NCI-H510A (cell line): Measurements from ENCODE around the gene ATG16L1.

Source experiments
- DNase-seq: peaks from one replicate; lab custom pipeline; 2025; lab: John Stamatoyannopoulos, UW

ATG16L1 gene

DNA sequence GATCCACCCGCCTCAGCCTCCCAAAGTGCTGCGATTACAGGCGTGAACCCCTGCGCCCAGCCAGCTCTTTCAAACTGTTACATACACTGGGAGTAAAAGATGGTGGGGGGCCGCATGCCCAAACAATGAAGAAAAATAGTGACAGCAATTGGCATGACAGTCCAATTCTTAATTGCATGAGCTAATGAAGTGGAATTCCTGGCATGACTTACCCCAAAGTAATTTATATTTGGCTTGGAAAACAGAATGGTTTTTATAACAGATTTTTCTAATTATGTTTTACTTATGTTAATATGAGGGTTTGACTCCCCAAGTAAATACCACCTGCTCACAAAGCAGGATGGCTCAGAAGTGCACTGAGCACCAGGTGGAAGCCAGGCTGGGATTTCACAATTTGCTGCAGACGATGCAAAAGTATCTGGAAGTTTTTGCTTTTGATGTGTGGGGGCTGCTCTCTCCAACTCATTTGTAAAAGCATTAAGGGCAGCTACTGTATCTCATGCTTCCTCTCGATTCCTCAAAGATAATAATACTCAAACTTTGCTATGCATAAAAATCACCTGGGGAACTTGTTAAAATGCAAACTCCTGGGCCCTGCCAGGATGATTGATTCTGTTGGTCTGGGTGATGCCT lies 24.0 kb upstream of the ATG16L1 start:
- DNase-seq: no peak

DNA sequence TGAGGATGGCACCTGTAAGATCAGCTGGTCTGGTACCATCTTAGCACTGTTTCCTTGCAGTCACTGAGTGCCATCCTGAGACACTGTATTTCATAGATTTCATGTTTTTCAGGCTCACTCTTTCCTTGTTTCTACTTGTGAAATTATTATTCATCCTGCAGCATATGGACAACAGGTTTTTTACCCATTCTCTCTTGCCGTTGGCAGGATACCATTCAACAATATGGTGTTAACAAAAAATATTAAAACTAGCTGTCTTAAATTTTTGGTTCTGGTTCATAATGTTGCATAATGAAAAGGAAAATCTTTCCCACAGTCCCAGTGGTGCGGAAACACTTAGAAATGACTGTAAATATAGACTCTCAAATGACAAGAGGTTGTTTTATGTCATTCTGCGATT lies 23.1 kb upstream of the ATG16L1 start:
- no peak for DNase-seq

DNA sequence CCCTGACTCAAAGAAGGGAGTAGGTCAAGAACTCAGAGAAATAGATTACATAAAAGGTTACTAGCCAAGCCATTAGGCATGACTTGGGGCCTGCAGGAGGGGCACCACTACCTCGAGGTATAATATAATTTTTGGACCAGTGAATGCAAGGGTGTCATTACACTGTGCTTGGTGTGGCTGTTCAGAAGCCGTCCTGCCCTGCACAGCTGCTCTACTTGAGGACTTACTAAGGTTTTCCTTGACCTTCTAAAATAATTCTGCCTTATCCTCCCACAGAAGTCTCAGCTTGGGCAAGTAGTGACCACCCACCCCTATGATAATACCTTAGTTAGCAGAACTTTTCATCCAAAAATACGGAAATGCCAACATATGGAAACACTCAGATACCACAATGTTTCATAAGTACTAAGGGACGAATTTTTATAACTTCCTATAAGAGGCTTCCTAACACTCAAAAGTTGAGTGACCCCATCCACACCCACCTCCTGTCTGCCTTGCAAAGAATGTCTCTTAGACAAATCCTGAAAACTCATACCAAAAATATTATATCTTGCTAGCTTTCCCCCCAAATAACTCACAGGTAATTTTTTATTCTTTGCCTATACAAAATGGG lies 17.7 kb upstream of the ATG16L1 start:
- DNase-seq: no peak

DNA sequence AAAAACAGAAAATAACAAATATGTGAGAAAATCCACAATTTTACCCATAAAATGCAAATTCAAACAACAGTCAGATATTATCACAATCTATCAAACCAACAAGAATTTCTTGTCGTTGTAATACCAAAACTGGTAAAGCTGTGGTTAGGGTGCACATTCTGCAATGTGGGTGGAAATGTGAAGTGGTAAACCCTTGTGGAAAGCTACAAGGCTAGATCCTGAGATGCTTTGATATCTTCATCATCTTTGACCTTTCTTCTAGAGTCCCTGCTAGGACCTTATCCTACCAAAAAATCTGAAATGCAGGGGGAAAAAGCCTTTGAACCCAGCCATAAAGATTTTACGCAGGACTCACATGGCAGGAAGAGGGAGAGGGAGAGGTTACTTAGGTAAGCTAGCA lies 17.2 kb upstream of the ATG16L1 start:
- no peak for DNase-seq

DNA sequence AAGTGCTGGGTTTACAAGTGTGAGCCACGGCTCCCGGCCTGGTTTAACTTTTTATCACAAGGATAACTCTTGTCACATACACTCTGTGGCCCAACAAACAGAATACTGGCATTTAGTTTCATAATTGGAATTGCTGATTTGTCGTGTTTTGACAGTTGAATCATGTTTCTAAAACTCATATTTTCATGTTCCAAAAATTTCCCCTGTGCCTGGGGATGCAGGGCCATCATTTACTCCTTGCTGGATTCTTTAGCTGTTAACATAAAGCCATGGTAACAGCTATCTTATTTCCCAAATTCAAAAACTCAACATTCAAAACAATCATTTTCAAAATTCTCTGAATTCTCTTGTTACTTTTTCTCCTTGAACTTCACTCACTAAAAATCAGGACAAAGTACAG lies 16.5 kb upstream of the ATG16L1 start:
- DNase-seq: no peak

DNA sequence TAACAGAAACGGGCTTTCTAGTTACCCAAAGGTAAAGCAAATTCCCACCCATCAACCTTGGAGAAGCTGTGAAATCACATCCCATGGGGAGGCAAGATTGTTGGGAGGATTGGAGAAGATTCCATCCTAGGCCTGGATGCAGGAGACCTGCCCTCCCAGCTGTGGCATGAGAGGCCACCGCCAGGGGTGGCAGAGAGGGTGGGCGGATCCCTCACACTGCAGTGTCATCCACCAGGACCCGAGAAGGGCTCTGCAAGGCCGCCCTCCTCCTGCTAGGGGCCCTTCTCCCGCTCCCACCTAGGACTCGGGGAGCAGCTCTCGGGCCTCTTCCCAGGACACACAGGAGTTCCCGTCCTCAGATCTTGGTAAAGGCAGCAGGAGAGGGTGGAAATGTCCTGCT lies 15.5 kb upstream of the ATG16L1 start:
- DNase-seq: no peak

DNA sequence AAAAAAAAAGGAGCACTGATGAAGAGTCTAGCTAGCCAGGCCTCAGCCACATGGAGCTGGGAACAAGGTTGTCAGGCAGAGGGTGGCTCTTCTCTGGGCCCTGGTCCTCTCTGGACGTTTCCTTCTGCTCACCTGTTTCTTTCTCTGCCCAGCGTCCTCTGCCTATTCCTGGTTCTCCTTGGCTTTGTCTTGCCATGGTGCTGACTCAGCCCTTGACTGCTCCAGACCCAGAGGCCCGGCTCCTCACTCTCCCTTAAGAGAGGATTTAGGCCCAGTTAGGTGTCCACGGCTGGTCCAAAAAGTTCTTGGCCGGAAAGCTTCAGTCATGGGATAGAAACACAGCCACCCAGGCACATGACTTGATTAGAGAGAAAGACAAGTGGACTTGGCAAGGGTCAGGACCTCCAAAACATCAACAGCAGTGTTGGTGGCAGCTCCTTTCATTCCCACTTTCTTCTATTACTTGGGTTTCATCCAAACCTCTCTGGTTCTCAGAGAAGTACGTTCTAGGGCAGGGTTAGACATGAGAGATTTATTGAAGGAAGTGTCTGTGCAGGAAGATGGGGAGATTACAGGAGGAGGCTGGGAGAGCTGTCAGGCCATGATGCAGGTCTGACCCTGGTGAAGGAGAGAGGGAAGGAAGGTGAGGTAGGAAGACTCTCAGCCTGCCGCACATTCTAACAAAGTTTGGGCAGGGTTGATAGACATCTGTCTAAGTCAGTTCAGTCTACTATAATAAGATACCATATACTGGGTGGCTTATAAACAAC lies 14.5 kb upstream of the ATG16L1 start:
- no peak for DNase-seq

DNA sequence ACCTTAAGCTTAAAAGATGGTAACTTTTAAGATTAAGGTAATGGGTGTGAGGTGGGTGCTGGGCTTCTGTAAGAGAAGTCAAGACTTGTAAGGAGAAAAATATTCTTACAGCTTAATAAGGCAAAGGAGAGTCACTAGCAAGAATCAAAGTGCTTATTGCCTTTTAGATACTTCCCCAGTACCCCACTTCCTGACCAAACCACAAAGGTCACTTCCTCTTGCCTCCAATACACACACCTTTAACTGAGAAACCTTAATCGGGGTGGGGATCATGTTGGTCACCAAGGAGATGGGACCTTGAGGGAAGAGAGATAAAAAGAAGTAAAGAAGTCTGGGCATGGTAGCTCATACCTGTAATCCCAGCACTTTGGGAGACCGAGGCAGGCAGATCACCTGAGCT lies 10.6 kb upstream of the ATG16L1 start:
- DNase-seq: no peak

DNA sequence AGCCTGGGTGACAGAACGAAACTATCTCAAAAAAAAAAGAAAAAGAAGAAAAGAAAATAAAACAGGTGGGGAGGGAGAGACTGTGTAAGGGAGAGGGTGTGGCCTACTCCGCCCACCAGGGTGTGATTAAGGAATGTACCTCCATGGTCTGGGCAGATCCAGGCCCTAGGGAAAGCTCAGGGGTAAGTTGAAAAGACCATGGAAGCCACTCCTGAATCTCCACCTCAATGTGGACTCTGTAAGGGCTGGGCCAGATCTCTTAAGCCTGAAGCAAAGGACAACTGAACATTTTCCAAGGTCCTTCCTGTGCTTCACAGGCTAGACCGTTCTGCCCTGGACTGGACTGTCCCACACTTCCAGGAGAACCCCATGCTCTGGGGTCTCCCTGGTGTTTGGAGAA lies 9.7 kb upstream of the ATG16L1 start:
- no peak for DNase-seq

DNA sequence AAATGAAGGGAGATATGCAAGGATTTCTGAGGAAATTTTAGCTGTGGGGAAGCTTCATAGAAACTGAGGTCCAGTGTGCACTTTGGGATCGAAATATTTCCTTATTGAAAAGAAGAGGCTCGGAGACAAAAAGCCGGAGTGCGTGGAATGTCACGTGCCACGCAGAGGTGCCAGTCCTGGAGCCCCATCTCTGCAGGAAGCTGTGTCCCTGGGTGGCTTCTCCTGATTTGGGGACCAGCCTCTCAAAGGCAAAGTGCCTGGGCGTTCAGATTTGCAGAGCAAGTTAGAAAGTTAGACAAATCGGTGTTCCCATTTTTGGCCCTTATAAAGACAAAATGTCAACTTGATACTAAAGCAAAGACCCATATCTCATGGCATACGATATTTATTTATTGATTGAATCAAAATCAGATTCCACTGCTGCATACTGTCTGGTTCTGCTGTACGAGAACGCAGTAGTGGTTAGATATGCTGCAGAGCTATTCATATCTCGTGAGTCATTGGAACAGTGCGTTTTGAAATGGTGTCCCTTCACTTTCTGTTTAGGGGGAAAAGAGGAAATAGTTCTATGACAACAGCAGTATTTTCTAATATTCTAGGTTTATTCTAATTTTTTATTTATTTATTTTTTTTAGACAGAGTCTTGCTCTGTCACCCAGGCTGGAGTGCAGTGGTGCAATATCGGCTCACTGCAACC lies 9.1 kb upstream of the ATG16L1 start:
- DNase-seq: no peak

DNA sequence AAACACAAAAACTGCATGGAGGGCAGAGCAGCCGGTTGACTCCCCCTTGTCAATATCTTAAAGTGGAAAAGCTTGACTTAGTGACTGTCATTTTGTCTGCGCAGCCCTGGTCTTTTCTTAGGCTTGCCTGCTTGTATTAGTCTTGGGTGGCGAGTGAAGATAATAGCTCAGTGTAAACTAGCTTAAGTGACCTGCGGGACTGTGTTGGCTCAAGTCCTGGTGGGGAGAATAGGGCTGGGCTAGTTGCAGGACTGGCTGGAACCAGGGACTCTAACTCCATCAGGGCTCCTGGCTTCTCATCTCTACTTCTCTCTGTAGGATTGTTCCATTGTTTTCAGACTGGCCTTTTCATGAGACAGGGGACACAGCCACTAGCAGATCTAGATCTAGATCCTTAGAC lies 8.1 kb upstream of the ATG16L1 start:
- DNase-seq: no peak

DNA sequence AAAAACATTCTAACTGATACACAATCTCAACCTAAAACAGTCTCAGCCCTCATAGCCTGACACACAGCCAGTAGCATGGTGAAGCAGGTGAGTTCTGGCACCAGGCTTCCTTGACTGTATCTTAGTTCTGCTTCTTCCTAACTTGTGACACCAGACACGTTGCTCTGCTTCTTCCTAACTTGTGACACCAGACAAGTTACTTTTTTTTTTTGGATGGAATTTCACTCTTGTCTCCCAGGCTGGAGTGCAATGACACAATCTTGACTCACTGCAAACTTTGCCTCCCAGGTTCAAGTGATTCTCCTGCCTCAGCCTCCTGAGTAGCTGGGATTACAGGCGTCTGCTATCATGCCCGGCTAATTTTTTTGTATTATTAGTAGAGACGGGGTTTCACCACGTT lies 6.7 kb upstream of the ATG16L1 start:
- DNase-seq: no peak

DNA sequence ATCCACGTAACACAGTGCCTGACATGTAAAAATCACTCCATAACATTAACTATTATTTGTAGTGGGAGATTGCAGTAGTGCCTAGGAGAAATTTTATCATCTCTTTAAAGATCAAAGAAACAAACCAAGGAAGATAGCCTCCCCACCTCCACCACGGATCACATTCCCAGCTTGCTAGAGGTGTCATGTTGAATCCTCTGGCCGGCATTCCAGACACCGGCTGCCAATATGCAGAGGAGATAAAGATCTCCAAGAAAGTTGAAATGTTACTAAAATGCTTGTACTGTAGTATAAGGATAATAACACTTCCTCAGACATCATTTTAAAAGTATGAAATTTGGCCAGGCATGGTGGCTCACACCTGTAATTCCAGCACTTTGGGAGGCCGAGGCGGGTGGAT lies 6.1 kb upstream of the ATG16L1 start:
- no peak for DNase-seq

DNA sequence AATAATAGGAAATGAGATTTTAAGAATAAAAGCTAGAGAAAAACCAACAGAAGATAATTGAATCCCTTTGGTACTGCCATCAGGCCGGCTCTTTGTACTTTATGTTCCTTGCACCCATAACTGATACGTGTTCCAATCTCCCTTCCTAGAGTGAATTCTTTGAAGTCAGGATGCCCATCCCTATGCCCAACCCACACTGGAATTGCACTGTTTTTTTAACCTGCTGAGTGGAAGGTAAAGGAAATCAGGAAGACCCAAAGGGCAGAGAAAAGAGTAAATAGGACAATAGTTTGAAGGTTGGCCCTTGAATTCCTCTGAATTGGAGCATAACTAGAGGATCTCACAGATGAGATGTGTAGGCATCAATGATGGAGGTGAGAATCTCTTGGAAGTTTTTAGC lies 4.4 kb upstream of the ATG16L1 start:
- DNase-seq: no peak

DNA sequence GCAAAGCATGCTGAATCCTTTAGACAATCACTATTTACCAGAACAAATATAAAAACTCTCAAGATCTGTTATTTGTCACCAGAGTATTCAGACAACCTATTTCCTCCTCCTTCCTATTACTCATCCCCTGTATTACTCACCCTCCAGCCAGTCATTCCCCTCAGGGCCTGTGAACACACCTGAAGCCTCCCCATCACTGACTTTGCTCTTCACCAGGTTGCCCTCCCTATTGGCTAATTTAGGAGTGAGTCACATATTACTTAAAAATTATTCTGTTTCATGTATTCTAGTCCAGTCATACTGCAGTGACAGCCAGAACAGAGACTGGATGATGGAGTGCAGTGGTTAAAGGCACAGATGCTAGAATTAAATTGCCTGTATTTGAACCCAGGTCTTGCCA lies 3.7 kb upstream of the ATG16L1 start:
- DNase-seq: no peak

DNA sequence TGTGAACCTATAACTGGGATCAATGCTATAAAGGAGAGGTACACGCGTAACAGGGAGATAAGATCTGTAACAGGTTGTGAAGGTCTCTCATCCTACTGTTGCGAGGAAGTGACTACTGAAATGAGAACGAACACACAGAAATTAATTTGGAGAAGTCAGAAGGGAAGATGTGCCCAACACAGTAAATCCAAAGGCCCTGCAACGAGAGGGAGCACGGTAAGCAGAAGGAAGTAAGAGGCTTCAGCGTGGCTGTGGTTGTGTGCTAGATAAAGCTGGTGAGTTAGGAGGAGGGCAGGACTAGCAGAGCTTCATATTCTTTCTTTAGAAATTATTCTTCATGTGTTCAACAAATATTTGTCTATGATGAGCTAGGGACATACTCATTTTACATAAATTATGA lies 2.5 kb upstream of the ATG16L1 start:
- DNase-seq: no peak

DNA sequence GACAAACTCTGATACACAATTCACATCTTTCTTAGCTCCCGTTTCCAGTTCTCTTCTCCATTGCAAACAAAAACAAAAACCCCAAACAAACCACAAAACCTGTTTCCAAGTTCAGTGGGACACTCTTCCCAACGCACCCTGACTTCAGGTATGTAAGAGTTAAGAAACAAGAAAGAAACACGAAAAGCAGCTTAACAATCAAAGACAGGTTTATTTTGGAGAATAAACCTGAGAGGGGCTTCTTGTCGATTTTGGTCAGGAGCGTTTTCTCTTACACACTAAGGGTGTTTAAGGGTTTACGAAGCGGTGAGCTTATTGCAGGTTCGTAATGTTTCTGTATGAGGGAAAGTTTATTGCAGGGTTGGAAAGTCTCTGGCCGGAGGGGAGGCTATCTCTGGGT lies 905 bp upstream of the ATG16L1 start:
- DNase-seq: no peak

DNA sequence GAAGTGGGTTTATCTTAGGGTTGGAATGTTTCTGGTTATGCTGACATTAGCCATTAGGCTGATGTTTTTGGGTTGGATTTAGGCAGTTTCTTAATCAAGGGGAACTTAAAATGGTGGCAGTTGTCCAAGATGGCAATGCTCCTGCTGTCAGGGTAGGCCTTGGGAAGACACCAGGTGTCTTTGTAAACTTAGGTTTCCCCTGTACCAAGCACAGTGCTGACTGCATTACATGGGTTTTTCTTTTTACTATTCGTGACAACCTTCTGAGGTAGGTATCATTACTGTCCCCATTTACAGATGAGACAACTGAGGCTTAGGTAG lies 528 bp upstream of the ATG16L1 start:
- no peak for DNase-seq

DNA sequence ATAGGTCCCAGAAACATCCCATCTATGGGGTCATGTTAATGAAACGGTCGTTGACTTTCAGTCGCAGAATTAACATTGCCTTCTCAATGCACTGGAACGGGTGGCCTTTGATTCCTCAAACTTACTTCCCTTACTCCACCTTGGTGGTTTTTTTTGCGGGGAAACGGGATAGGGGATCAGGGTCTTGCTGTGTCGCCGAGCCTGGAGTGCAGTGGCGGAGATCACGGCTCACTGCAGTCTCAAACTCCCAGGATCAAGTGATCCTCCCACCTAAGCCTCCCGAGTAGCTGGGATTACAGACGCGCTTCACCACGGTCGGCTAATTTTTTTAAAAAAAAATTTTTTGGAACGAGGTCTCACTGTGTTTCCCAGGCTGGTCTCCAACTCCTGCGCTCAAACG lies 754 bp downstream of the ATG16L1 start:
- no peak for DNase-seq

DNA sequence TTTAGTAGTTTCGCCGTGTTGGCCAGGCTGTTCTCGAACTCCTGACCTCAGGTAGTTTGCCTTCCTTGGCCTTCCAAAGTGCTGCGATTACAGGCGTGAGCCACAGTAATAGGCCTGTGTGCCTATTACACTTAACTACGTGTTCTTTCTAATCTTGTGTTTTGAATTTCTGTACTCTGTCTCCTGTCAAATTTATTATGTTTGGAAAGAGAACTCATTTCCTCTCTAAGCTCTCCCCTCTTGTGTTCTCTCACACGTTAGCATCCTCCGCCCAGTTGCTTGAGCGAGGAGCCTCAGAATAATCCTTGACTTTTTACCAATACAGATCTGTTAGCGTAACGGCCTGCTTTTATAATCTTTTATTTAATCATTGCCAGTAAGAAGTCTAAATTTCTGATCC lies 3.7 kb downstream of the ATG16L1 start:
- no peak for DNase-seq

DNA sequence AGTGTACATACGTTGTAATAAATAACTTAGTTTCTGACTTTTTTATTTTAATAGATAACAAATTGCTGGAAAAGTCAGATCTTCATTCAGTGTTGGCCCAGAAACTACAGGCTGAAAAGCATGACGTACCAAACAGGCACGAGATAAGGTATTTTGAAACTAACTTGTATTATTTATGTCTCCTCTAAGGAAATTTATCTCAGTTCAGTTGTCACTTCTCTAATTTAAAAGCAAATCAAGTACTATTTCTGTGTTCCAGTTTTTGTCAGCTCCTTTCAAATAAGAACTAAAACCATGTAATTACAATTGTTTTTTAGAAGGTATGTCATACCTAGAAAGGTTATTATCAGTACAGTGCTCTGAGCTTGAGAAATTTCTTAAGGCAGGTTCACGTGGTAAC lies 4.6 kb downstream of the ATG16L1 start:
- DNase-seq: no peak

DNA sequence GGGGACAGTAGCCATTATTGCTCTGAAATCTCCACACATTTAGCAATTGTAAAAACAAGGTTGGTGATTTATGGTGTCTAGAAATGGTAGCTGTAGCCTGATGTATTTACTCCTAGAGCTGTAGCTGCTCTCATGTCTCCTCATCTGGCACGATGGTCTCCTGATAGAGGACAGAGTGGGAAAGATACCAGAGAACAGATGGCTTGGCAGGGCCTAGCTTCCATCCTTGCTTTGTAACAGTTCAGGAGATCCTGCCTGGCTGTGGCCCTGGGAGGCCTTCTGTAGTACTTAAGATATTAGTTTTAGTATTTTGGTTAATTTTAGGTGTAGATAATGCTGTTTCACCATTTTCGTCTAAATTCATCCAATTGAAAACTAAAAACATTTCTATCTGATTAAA lies 6.7 kb downstream of the ATG16L1 start:
- DNase-seq: no peak

DNA sequence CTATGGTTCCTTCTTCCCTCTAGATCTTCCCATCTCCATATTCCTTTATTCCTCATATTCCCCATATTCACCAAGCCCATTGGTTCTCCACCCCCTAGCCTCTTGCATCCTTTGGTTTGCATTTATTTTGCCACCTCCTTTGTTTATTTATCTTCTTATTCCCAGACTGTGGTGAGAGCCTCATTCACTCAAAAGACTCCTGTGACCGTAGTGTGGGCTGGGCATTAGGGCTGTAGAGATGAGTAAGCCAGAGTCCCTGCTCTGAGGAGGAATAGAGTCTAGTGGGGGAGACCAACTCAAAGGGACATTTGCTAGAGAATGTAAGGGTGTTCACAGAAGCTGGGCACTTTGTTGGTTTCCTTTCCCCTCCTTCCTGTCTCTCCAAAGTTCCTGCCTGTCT lies 8.3 kb downstream of the ATG16L1 start:
- DNase-seq: no peak
